IMR-90 (cell line): ENCODE results near the gene ST3GAL3. TPM values are rescaled to one million over a fixed set of nuclear protein-coding genes. Genes with fewer than 3 reads are reported as not detected.

Experiments
- ATAC-seq: fragments of 200-7000 bp; cut with Tn5 transposase; 2 replicates; pipeline ENCODE4 v1.9.1; 2020; ENCODE audit warnings: low read depth, mild to moderate bottlenecking, moderate library complexity
- BruUV-seq: library from RNA; stranded (reverse); fragments of 400-500 nt; replicated peaks from 2 replicates; lab custom pipeline; 2021; lab: Mats Ljungman, UMichigan
- CTCF ChIA-PET: fragments of 300-600 bp; formaldehyde crosslinking; extraction: SDS; loops from one replicate; lab custom pipeline; 2021; ENCODE audit warnings: antibody characterized with exemption; lab: Yijun Ruan, JAX
- POLR2A ChIA-PET: fragments of 300-600 bp; sonication (Branson Sonifier 250); formaldehyde crosslinking; loops from one replicate; lab custom pipeline; 2022; ENCODE audit warnings: antibody characterized with exemption; ENCODE audit not compliant: unreplicated experiment; lab: Charles Lee
- DNase-seq: peaks from one replicate; pipeline ENCODE4 v3.0.0; 2013
- H2AFZ ChIP-seq: replicated peaks from 2 replicates; pipeline ENCODE3; 2013; ENCODE audit warnings: low read length, mild to moderate bottlenecking; ENCODE audit not compliant: poor library complexity
- H2AK5ac ChIP-seq: 2 replicates; pipeline ENCODE4 v1.6.1; 2013; ENCODE audit warnings: low read depth, low read length, inconsistent platforms
- H2AK9ac ChIP-seq: replicated peaks from 2 replicates; pipeline ENCODE3; 2013; ENCODE audit warnings: mild to moderate bottlenecking, low read depth, low read length, moderate library complexity; ENCODE audit not compliant: poor library complexity
- H2BK120ac ChIP-seq: 2 replicates; pipeline ENCODE4 v1.6.1; 2013; ENCODE audit warnings: low read depth, low read length, inconsistent platforms
- H2BK15ac ChIP-seq: 3 replicates; pipeline ENCODE4 v1.6.1; 2013; ENCODE audit warnings: low read depth, low read length, inconsistent platforms
- H2BK20ac ChIP-seq: 2 replicates; pipeline ENCODE4 v1.6.1; 2013; ENCODE audit warnings: low read depth, mild to moderate bottlenecking, inconsistent platforms, low read length, moderate library complexity
- H2BK5ac ChIP-seq: 2 replicates; pipeline ENCODE4 v1.6.1; 2013; ENCODE audit warnings: mild to moderate bottlenecking, low read depth, low read length, inconsistent platforms; ENCODE audit not compliant: poor library complexity, severe bottlenecking
- H3K14ac ChIP-seq: replicated peaks from 2 replicates; pipeline ENCODE4 v1.6.1; 2013; ENCODE audit warnings: low read depth, low read length, inconsistent platforms
- H3K18ac ChIP-seq: 2 replicates; pipeline ENCODE4 v1.6.1; 2013; ENCODE audit warnings: low read depth, low read length, control low read depth
- H3K23ac ChIP-seq: 2 replicates; pipeline ENCODE4 v1.6.1; 2013; ENCODE audit warnings: low read depth, low read length, inconsistent platforms
- H3K27ac ChIP-seq: 2 replicates; pipeline ENCODE4 v1.5.1; 2013; ENCODE audit warnings: mild to moderate bottlenecking, control low read depth, low read length; ENCODE audit not compliant: insufficient read depth
- H3K27me3 ChIP-seq: 2 replicates; pipeline ENCODE4 v1.6.1; 2013; ENCODE audit warnings: low read length; ENCODE audit not compliant: control insufficient read depth, insufficient read depth
- H3K36me3 ChIP-seq: 2 replicates; pipeline ENCODE4 v1.6.1; 2013; ENCODE audit warnings: low read length, mixed read lengths; ENCODE audit not compliant: control insufficient read depth, insufficient read depth
- H3K4ac ChIP-seq: 2 replicates; pipeline ENCODE4 v1.6.1; 2013; ENCODE audit warnings: low read depth, low read length, inconsistent platforms
- H3K4me1 ChIP-seq: 2 replicates; pipeline ENCODE4 v1.6.1; 2013; ENCODE audit warnings: low read length, mixed read lengths; ENCODE audit not compliant: control insufficient read depth, insufficient read depth
- H3K4me2 ChIP-seq: 2 replicates; pipeline ENCODE4 v1.6.1; 2013; ENCODE audit warnings: low read depth, mild to moderate bottlenecking, control low read depth, low read length, moderate library complexity
- H3K4me3 ChIP-seq: 2 replicates; pipeline ENCODE4 v1.5.1; 2013; ENCODE audit warnings: low read depth, mild to moderate bottlenecking, control low read depth, low read length, moderate library complexity; ENCODE audit not compliant: insufficient read depth
- H3K56ac ChIP-seq: 2 replicates; pipeline ENCODE4 v1.6.1; 2013; ENCODE audit warnings: low read length, inconsistent platforms; ENCODE audit not compliant: insufficient read depth; ENCODE audit errors: extremely low read depth
- H3K79me1 ChIP-seq, 2 experiments: 2 replicates each; pipeline ENCODE4 v1.6.1; 2013; ENCODE audit warnings: low read length in 2 of 2, inconsistent platforms in 1 of 2, low read depth in 1 of 2
- H3K9ac ChIP-seq: 2 replicates; pipeline ENCODE4 v1.6.1; 2013; ENCODE audit warnings: low read depth, low read length, control low read depth
- H3K9me1 ChIP-seq: 2 replicates; pipeline ENCODE4 v1.6.1; 2013; ENCODE audit warnings: low read length, inconsistent platforms; ENCODE audit not compliant: insufficient read depth
- H3K9me3 ChIP-seq: 2 replicates; pipeline ENCODE4 v1.6.1; 2013; ENCODE audit warnings: low read length; ENCODE audit not compliant: control insufficient read depth, insufficient read depth
- H4K20me1 ChIP-seq: 2 replicates; pipeline ENCODE4 v1.6.1; 2013; ENCODE audit warnings: low read length, inconsistent platforms; ENCODE audit not compliant: insufficient read depth
- H4K5ac ChIP-seq: 2 replicates; pipeline ENCODE4 v1.6.1; 2013; ENCODE audit warnings: mild to moderate bottlenecking, low read depth, low read length, control low read depth
- H4K8ac ChIP-seq, 2 experiments: 2 replicates each; pipeline ENCODE4 v1.6.1; 2013; ENCODE audit warnings: low read depth in 2 of 2, low read length in 2 of 2, control low read depth in 1 of 2, inconsistent platforms in 1 of 2
- H4K91ac ChIP-seq: 2 replicates; pipeline ENCODE4 v1.6.1; 2013; ENCODE audit warnings: low read depth, low read length, inconsistent platforms; ENCODE audit not compliant: insufficient read depth
- BHLHE40 ChIP-seq: fragments of 150-350 bp; IDR thresholded peaks from 2 replicates; pipeline ENCODE4 v1.6.1; 2016; ENCODE audit warnings: mild to moderate bottlenecking, low read depth, low read length
- CEBPB ChIP-seq: IDR thresholded peaks from 2 replicates; pipeline ENCODE4 v1.6.1; 2012; ENCODE audit warnings: low read depth, low read length, improper control_type of control experiment
- CHD1 ChIP-seq: IDR thresholded peaks from 2 replicates; pipeline ENCODE4 v1.6.1; 2012; ENCODE audit warnings: low read depth, low read length, improper control_type of control experiment
- FOS ChIP-seq: fragments of 150-350 bp; IDR thresholded peaks from 2 replicates; pipeline ENCODE4 v1.6.1; 2016; ENCODE audit warnings: low read depth, low read length
- MAFK ChIP-seq: IDR thresholded peaks from 2 replicates; pipeline ENCODE4 v1.6.1; 2012; ENCODE audit warnings: low read depth, low read length, improper control_type of control experiment
- MAZ ChIP-seq: IDR thresholded peaks from 2 replicates; pipeline ENCODE4 v1.6.1; 2012; ENCODE audit warnings: low read depth, mild to moderate bottlenecking, low read length, improper control_type of control experiment, moderate library complexity, borderline replicate concordance
- MXI1 ChIP-seq: IDR thresholded peaks from 2 replicates; pipeline ENCODE4 v1.6.1; 2012; ENCODE audit warnings: low read depth, mild to moderate bottlenecking, low read length, moderate library complexity, borderline replicate concordance
- NFE2L2 ChIP-seq: fragments of 150-350 bp; IDR thresholded peaks from 2 replicates; pipeline ENCODE4 v1.6.1; 2016; ENCODE audit warnings: low read depth, mild to moderate bottlenecking, low read length
- POLR2A ChIP-seq: IDR thresholded peaks from 2 replicates; pipeline ENCODE4 v1.6.1; 2012; ENCODE audit warnings: mild to moderate bottlenecking, low read depth, low read length
- RAD21 ChIP-seq: IDR thresholded peaks from 2 replicates; pipeline ENCODE4 v1.6.1; 2012; ENCODE audit warnings: low read length, improper control_type of control experiment
- RCOR1 ChIP-seq: IDR thresholded peaks from 2 replicates; pipeline ENCODE4 v1.6.1; 2012; ENCODE audit warnings: mild to moderate bottlenecking, low read length, improper control_type of control experiment; ENCODE audit not compliant: insufficient replicate concordance
- RFX5 ChIP-seq: IDR thresholded peaks from 2 replicates; pipeline ENCODE4 v1.8.0; 2012; ENCODE audit warnings: low read depth, mild to moderate bottlenecking, low read length, moderate library complexity
- SMC3 ChIP-seq: fragments of 150-350 bp; IDR thresholded peaks from 2 replicates; pipeline ENCODE4 v1.6.1; 2016; ENCODE audit warnings: low read depth, mild to moderate bottlenecking, antibody characterized with exemption, low read length, moderate library complexity
- dilution Hi-C: fragments of 300-500 bp; cut with HindIII; formaldehyde crosslinking; loops from one replicate; pipeline ENCODE4 v1.14.3; 2018; ENCODE audit warnings: low sequenced_read_pairs; ENCODE audit not compliant: unreplicated experiment
- in situ Hi-C: fragments of 300-500 bp; cut with MboI; formaldehyde crosslinking; loops from 3 replicates; pipeline ENCODE4 v1.14.3; 2019; ENCODE audit warnings: low sequenced_read_pairs, inconsistent platforms, mixed read lengths
- intact Hi-C: fragments of 100-400 bp; cut with micrococcal nuclease; formaldehyde crosslinking; loops from 2 replicates; pipeline ENCODE4 v1.10.0; 2022
- polyA plus RNA-seq, 3 experiments: library from polyadenylated mRNA; depleted of rRNA; stranded (reverse); fragments of >200 nt; gene quantifications; 2 replicates each; pipeline ENCODE4 v1.2.3, GENCODE V29; 2012; ENCODE audit warnings: low replicate concordance in 1 of 3
- total RNA-seq: library from RNA; depleted of rRNA; stranded (reverse); fragments of >200 nt; gene quantifications from 2 replicates; pipeline ENCODE4 v1.2.3, GENCODE V29; 2012
- TF ChIP-seq, protein P1 (sequence below): fragments of 150-350 bp; IDR thresholded peaks from 2 replicates; pipeline ENCODE4 v1.6.1; 2016; ENCODE audit warnings: low read depth, mild to moderate bottlenecking, low read length, moderate library complexity, borderline replicate concordance
- TF ChIP-seq, protein P2 (sequence below): conservative IDR thresholded peaks from 2 replicates; pipeline ENCODE4 v1.5.1; 2012; ENCODE audit warnings: mild to moderate bottlenecking, low read depth, low read length, improper control_type of control experiment
- TF ChIP-seq, protein P3 (sequence below): fragments of 150-350 bp; IDR thresholded peaks from 2 replicates; pipeline ENCODE4 v1.6.1; 2017; ENCODE audit warnings: mild to moderate bottlenecking, antibody characterized with exemption, low read length, low read depth

ST3GAL3 gene
- total and polyA plus RNA-seq, 2 of the 4 experiments (the other 2 are of a cell fraction), result 12.0 to 14.8 TPM

DNA sequence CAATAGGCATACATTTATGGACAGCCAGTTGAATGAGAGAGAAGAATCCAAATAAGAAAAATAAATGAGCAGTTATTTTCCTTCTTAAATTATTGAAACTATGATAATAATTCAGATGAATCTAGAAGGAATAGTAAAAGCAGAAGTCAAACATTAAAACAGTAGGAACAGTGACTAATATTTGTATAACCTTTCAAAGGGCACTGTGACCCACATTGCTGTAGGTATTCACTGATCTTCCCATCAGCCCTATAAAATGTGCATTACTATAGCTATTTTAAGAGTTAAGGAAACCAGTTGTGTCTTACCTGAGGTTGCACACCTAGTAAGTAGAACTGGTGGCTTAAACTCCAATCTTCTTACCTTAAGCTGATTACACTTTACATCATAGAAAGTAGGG, 123.5 kb downstream of the ST3GAL3 start:
- ATAC-seq (no peak), DNase-seq (no peak)
- no peak overlapping the region for H4K91ac ChIP-seq
- peaks cover 13% of the 10 kb centered on the region for H4K20me1 ChIP-seq
- H2AK5ac ChIP-seq, result no peak overlapping the region
- no peak overlapping the region for H3K4me2 ChIP-seq
- POLR2A ChIA-PET, result no interaction called here
- H4K5ac ChIP-seq, result no peak overlapping the region
- H2AFZ ChIP-seq, result no peak overlapping the region
- H3K9me3 ChIP-seq, result no peaks in the 10 kb centered on the region
- dilution Hi-C loops (no loop called here), intact Hi-C loops (no loop called here), in situ Hi-C loops (no loop called here)
- no peak overlapping the region for H3K18ac ChIP-seq
- no peak overlapping the region for H3K14ac ChIP-seq
- H2BK15ac ChIP-seq, result no peak overlapping the region
- no peak overlapping the region for H2BK5ac ChIP-seq
- no peak overlapping the region for H2BK120ac ChIP-seq
- H3K56ac ChIP-seq, result no peak overlapping the region
- CTCF ChIA-PET, result no interaction called here
- peaks cover 7% of the 10 kb centered on the region; the same call in 1 of the 2 replicates for H3K36me3 ChIP-seq
- no peak overlapping the region for H3K4me3 ChIP-seq
- no peak overlapping the region for H3K23ac ChIP-seq
- H3K79me1 ChIP-seq, result peaks cover 10 to 32% of the 10 kb centered on the region in 2 experiments
- H3K9me1 ChIP-seq, result peaks cover 20% of the 10 kb centered on the region
- H4K8ac ChIP-seq, result no peak overlapping the region
- no peak overlapping the region for H3K27ac ChIP-seq
- no peak overlapping the region for H2BK20ac ChIP-seq
- no peak for TF ChIP-seq MXI1
- no peak for TF ChIP-seq NFE2L2
- TF ChIP-seq, protein P1, sequence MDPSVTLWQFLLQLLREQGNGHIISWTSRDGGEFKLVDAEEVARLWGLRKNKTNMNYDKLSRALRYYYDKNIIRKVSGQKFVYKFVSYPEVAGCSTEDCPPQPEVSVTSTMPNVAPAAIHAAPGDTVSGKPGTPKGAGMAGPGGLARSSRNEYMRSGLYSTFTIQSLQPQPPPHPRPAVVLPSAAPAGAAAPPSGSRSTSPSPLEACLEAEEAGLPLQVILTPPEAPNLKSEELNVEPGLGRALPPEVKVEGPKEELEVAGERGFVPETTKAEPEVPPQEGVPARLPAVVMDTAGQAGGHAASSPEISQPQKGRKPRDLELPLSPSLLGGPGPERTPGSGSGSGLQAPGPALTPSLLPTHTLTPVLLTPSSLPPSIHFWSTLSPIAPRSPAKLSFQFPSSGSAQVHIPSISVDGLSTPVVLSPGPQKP, result no peak
- no peak for TF ChIP-seq RAD21
- no peak for TF ChIP-seq MAZ
- no peak for TF ChIP-seq MAFK
- TF ChIP-seq, protein P2, sequence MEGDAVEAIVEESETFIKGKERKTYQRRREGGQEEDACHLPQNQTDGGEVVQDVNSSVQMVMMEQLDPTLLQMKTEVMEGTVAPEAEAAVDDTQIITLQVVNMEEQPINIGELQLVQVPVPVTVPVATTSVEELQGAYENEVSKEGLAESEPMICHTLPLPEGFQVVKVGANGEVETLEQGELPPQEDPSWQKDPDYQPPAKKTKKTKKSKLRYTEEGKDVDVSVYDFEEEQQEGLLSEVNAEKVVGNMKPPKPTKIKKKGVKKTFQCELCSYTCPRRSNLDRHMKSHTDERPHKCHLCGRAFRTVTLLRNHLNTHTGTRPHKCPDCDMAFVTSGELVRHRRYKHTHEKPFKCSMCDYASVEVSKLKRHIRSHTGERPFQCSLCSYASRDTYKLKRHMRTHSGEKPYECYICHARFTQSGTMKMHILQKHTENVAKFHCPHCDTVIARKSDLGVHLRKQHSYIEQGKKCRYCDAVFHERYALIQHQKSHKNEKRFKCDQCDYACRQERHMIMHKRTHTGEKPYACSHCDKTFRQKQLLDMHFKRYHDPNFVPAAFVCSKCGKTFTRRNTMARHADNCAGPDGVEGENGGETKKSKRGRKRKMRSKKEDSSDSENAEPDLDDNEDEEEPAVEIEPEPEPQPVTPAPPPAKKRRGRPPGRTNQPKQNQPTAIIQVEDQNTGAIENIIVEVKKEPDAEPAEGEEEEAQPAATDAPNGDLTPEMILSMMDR, result no peak
- TF ChIP-seq RCOR1, result no peak
- TF ChIP-seq BHLHE40, result no peak
- no peak for TF ChIP-seq CEBPB
- TF ChIP-seq POLR2A, result no peak
- TF ChIP-seq CHD1, result no peak
- TF ChIP-seq SMC3, result no peak
- TF ChIP-seq, protein P3, sequence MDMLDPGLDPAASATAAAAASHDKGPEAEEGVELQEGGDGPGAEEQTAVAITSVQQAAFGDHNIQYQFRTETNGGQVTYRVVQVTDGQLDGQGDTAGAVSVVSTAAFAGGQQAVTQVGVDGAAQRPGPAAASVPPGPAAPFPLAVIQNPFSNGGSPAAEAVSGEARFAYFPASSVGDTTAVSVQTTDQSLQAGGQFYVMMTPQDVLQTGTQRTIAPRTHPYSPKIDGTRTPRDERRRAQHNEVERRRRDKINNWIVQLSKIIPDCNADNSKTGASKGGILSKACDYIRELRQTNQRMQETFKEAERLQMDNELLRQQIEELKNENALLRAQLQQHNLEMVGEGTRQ, result no peak
- no peak for TF ChIP-seq FOS
- no peak for TF ChIP-seq RFX5
- no peak overlapping the region for H2AK9ac ChIP-seq
- H3K9ac ChIP-seq, result no peak overlapping the region
- H3K4ac ChIP-seq, result no peak overlapping the region
- BruUV-seq, result no TSS peak
- no peaks in the 10 kb centered on the region for H3K27me3 ChIP-seq
- H3K4me1 ChIP-seq, result peaks cover 11% of the 10 kb centered on the region
